ENCODE measurements around the gene C22orf23.
A peak's percentile ranks its signal among the peaks of the same experiment; 100 is the strongest.

The C22orf23 gene

DNA sequence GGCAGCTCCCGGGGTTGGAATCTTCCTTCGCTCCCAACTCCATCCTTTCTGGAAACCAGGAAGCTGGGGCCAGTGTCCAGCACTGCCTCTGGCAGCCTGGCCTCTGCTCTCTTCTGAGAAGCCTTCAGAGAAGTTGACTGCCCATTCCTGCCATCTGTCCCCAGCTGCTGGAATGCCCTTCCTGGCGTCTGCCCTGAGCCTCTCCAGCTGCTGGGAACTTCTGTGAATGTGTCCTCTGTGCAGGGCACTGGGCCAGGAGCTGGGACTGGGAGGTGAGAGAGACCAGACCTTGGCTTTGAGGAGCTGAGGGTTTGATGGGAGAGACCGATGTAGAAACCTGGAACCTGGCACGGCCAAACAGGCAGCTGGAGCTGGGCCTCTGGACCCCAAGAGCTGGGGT is 36.9 kb upstream of the C22orf23 start:
- no peaks in the 10 kb centered on the region for H3K27me3 ChIP-seq (ENCODE audit: low read depth, low read length)
- H3K9me3 ChIP-seq (ENCODE audit: control insufficient read depth in 1 of 2, low read length in 2 of 2): no peaks in the 10 kb centered on the region
- H3K4me3 ChIP-seq (ENCODE audit: low read depth in 1 of 2, low read length in 2 of 2): no peak overlapping the region
- peaks cover 0 to 6% of the 10 kb centered on the region in 2 donors for H3K36me3 ChIP-seq (ENCODE audit: control insufficient read depth in 1 of 2, insufficient read depth in 2 of 2, low read length in 2 of 2)
- no peak overlapping the region for H3K27ac ChIP-seq (ENCODE audit: low read length)
- no peaks in the 10 kb centered on the region for H3K4me1 ChIP-seq (ENCODE audit: control insufficient read depth in 1 of 2, insufficient read depth in 2 of 2, low read length in 2 of 2)

DNA sequence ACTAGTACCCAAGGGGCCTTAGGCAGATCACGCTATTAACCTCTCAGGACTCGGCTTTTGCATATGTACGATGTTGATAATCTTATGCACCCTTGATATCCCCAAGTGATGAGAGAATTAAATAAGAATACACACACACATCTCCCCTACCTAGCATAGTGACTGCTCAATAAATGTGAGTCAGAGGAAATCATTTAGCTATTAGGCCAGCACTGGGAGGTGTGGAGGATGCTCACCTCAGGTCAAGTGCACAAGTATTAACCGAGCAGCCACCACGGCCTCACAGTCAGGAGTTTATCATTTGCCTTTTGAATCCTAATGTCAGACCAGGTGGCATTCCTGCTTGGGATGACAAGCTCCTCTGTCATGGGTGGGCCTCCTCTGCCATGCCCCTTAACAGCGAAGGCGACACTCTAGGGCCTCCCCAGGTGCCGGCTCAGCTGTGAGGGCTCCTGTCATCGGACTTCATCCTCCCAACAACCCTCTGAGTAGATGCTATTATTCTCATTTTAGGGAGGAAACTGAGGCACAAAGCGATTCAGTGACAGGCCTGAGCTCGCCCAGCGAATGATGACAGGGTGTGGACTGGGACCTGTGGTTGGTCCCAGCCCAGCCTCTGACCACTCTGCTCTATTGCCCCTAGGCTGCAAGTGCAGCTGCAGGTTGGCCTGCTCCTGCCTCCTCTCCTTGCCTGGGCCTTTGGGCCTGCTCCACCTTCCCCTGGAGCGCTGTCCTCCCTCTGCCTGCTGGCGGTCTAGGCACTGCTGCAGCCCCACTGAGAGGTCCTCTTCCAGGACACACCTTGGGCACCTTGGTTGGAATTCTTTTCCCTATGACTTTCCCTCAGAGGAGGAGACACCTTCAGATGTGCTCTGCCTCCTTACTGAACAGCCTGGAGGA is 36.0 kb upstream of the C22orf23 start:
- Histone ChIP-seq H3K27me3 (ENCODE audit: low read depth, low read length) (no peaks in the 10 kb centered on the region), H3K4me3 (ENCODE audit: low read depth in 1 of 2, low read length in 2 of 2) (no peak overlapping the region), H3K36me3 (ENCODE audit: control insufficient read depth in 1 of 2, insufficient read depth in 2 of 2, low read length in 2 of 2) (peaks cover 0 to 6% of the 10 kb centered on the region in 2 donors), H3K27ac (ENCODE audit: low read length) (no peak overlapping the region), H3K4me1 (ENCODE audit: control insufficient read depth in 1 of 2, insufficient read depth in 2 of 2, low read length in 2 of 2) (no peaks in the 10 kb centered on the region), H3K9me3 (ENCODE audit: control insufficient read depth in 1 of 2, low read length in 2 of 2) (no peaks in the 10 kb centered on the region)

DNA sequence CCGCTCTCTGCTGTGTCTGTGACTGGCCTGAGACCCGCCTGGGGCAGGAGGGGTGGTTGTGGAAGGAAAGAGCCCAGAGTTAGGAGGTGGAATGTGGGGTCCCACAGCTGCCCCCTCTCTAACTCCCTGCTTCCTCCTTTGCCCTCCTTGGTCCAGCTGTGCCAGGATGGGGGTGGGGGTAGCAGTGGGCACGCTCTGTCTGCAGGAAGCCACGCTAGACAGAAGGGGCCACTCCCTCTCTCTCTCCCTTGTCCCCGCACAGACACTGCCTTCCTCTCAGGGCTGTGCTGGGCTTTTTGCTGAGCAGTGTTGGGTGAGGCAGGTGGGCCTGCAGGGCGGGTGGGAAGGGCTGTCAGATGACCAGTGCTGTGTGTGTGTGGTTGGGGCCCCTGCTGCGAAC is 33.0 kb upstream of the C22orf23 start:
- H3K27me3 ChIP-seq (ENCODE audit: low read depth, low read length): no peaks in the 10 kb centered on the region
- no peaks in the 10 kb centered on the region for H3K9me3 ChIP-seq (ENCODE audit: control insufficient read depth in 1 of 2, low read length in 2 of 2)
- peaks cover 0 to 6% of the 10 kb centered on the region in 2 donors for H3K36me3 ChIP-seq (ENCODE audit: control insufficient read depth in 1 of 2, insufficient read depth in 2 of 2, low read length in 2 of 2)
- no peaks in the 10 kb centered on the region for H3K4me1 ChIP-seq (ENCODE audit: control insufficient read depth in 1 of 2, insufficient read depth in 2 of 2, low read length in 2 of 2)
- H3K4me3 ChIP-seq (ENCODE audit: low read depth in 1 of 2, low read length in 2 of 2): no peak overlapping the region
- H3K27ac ChIP-seq (ENCODE audit: low read length): no peak overlapping the region

DNA sequence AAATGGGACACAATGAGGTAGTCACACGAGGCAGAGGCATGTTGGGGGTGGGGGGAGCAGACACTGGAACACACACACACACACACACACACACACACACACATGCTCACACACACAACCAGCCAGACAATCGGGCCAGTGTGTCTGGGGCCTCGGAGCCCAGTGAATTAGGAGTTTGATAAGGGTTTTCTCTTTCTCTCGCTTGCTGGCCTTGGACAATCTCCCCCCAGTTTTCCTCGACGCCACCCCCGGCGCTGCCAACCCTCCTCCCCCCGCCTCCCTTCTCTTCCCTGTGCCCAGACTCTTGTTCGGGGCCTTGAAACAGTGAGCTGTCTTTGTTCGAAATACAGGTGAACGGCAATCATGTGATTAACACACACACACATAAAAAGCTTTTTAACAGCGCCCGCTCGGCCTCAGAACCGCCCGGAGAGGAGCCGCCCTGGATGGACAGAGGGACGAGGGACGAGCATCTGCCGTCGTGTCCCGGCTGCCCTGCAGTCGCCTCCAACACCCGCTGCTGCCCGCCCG is 32.4 kb upstream of the C22orf23 start:
- no peak overlapping the region for H3K27ac ChIP-seq (ENCODE audit: low read length)

DNA sequence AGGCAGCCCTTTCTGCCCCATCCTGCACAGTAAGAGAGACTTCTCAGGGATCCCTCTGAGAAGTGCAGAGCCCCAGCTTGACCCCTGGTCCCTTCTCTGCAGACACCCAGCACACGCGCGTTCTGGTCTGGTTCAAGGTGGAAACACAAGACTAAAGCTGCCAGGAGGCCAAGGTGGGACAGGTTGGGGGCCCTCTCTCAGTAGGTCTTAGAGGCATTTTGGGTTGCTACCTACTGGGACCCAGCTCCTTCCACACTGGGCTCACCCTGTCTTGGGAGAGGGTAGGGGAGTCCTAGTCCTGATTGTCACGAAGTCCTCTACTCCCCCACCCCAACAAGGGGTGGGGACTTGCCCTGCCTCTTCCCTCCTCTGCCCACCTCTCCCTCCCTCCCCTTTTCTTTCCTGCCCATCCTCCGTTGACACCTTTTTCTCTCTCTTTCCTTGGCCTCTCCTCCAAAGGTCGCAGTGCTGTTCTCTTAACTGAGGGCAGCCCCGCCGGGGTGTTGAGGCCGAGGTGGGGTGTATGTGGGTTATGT is 31.7 kb upstream of the C22orf23 start:
- Histone ChIP-seq H3K9me3 (ENCODE audit: control insufficient read depth in 1 of 2, low read length in 2 of 2) (no peaks in the 10 kb centered on the region), H3K4me3 (ENCODE audit: low read depth in 1 of 2, low read length in 2 of 2) (no peak overlapping the region), H3K27me3 (ENCODE audit: low read depth, low read length) (no peaks in the 10 kb centered on the region), H3K36me3 (ENCODE audit: control insufficient read depth in 1 of 2, insufficient read depth in 2 of 2, low read length in 2 of 2) (peaks cover 0 to 6% of the 10 kb centered on the region in 2 donors), H3K27ac (ENCODE audit: low read length) (no peak overlapping the region), H3K4me1 (ENCODE audit: control insufficient read depth in 1 of 2, insufficient read depth in 2 of 2, low read length in 2 of 2) (no peaks in the 10 kb centered on the region)

More for the DNA sequence above, 32.4 kb upstream of the C22orf23 start:
- Histone ChIP-seq H3K4me1 (ENCODE audit: control insufficient read depth in 1 of 2, insufficient read depth in 2 of 2, low read length in 2 of 2) (no peaks in the 10 kb centered on the region), H3K27me3 (ENCODE audit: low read depth, low read length) (no peaks in the 10 kb centered on the region), H3K4me3 (ENCODE audit: low read depth in 1 of 2, low read length in 2 of 2) (no peak overlapping the region), H3K36me3 (ENCODE audit: control insufficient read depth in 1 of 2, insufficient read depth in 2 of 2, low read length in 2 of 2) (peaks cover 0 to 6% of the 10 kb centered on the region in 2 donors), H3K9me3 (ENCODE audit: control insufficient read depth in 1 of 2, low read length in 2 of 2) (no peaks in the 10 kb centered on the region)

DNA sequence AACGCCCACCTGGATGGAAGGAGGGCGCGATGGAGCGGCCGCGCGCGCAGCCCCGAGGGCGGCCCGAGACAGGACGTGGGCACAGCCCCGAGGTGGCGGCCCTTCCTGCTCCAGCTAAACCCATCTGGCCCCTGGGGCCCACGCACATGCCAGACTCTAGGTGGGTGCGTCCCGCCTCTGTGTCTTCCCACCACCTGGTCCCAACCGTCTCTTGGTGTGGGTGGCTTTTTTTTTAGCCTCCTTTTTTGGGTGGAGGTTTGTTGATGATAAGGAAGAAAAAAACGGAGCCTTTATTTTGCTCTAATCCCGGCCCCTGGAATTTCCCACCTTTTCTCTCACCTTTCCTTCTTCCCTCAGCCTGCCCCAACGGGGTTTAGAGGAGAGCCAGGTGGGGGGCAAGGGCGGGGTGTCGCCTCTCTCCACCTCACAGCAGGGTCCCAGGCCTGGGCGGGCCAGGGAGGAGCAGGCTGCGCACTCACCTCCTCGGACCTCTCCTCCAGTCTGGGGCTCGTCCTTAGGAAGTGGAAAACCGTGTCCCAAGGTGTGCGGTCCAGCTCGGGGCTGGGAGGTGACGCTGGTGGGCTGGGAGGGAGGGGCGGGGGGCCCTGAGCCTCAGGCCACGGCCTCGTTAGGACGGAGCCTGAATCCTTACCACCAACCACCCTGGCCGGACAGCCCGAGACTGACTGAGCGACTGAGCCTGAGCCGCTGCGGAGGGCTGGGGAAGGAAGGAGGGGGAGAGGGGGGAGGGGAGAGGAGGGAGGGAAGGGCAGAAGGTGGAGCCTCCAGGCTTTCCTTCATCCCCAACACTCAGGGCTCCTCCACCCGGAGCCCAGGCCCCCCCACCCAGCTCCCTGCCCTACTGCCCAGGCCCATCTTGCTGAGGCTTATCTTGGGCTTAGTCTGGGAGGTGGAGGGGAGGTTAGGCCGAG is 30.7 kb upstream of the C22orf23 start, which contains the start of gene SOX10:
SOX10 (minus strand) TSS at position 696 of the 932 bp plus-strand sequence. CDS start 771 bp downstream, outside the sequence.
- no peak within 1 kb of the TSS for H3K27ac ChIP-seq (ENCODE audit: low read length)
- no peaks in the 10 kb centered on the region for H3K9me3 ChIP-seq (ENCODE audit: control insufficient read depth in 1 of 2, low read length in 2 of 2)
- H3K4me3 ChIP-seq (ENCODE audit: low read depth in 1 of 2, low read length in 2 of 2): peak within 1 kb of the TSS in 1 of 2 donors; percentile 34
- no peaks in the 10 kb centered on the region for H3K4me1 ChIP-seq (ENCODE audit: control insufficient read depth in 1 of 2, insufficient read depth in 2 of 2, low read length in 2 of 2)
- H3K36me3 ChIP-seq (ENCODE audit: control insufficient read depth in 1 of 2, insufficient read depth in 2 of 2, low read length in 2 of 2): peaks cover 0 to 6% of the 10 kb centered on the region in 2 donors
- no peaks in the 10 kb centered on the region for H3K27me3 ChIP-seq (ENCODE audit: low read depth, low read length)

DNA sequence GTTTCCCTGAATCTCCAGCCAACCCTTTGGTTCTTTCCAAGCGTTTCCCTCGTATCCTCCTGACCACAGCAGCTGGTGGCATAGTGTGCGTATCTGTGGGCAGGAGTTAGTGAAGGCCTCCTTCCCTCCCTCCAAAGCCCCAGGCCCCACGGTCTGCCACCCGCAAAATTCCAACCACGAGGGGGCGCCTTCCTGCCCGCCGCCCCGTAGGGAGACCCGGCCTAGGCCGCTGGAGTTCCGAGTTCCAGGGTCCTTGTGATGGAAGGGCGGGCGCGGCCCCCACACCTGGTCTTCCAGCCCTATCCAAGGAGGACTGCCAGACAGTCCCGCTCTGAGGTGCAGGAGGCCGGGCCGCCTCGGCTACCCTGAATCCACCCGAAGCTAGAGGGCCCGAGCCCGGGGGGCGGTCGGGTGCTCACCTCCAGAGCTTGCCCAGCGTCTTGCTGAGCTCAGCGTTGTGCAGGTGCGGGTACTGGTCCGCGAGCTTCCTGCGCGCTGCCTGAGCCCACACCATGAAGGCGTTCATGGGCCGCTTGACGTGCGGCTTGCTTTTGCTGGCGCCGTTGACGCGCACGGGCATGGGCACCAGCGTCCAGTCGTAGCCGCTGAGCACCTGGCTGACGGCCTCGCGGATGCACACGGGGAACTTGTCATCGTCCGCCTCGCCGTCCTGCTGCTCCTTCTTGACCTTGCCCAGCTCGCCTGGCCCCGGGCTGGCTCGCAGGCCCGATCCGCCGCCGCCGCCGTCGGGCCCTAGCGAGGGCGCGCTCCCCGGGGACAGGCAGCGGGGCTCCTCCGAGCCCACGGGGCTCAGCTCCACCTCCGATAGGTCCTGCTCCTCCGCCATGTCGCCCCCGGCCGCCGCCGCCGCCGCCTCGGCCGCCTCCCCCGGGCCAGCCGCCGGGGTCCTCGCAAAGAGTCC is 29.8 kb upstream of the C22orf23 start:
- H3K4me3 ChIP-seq (ENCODE audit: low read depth in 1 of 2, low read length in 2 of 2): peak overlapping the region in 1 of 2 donors; percentile 34
- no peaks in the 10 kb centered on the region for H3K4me1 ChIP-seq (ENCODE audit: control insufficient read depth in 1 of 2, insufficient read depth in 2 of 2, low read length in 2 of 2)
- H3K36me3 ChIP-seq (ENCODE audit: control insufficient read depth in 1 of 2, insufficient read depth in 2 of 2, low read length in 2 of 2): peaks cover 0 to 7% of the 10 kb centered on the region in 2 donors
- peak overlapping the region; percentile 16 for H3K27ac ChIP-seq (ENCODE audit: low read length)
- no peaks in the 10 kb centered on the region for H3K9me3 ChIP-seq (ENCODE audit: control insufficient read depth in 1 of 2, low read length in 2 of 2)
- H3K27me3 ChIP-seq (ENCODE audit: low read depth, low read length): no peaks in the 10 kb centered on the region

DNA sequence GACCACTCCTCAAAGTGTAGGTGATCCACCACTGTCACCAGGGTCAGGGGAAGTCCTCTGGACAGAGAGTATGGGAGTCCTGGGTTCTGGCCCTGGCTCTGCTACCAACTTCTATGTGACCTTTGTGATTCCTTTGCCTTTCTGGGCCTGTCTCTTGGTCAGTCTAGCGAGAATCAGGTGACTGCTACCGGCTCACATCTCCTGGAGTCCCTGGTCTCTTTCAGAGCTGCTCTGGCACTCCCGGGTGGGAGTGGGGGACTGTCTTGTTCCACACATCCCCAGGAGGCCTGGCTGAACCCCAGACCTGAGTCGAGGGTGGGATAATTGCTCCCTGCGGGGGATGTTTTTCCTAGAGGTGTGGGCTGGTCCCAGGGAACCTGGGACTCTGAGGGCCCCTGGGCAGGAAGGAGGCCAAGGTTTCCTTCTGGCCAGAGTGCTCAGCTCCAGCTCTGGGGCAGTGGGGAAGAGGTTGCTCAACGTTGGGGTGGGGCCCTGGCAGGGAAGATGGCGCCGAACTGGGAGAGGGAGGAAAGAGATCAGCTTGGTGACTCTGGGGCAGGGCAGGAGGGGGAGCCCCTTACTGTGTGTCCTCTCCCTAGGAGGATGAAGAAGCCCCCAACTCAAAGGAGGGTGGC is 28.9 kb upstream of the C22orf23 start:
- Histone ChIP-seq H3K4me1 (ENCODE audit: control insufficient read depth in 1 of 2, insufficient read depth in 2 of 2, low read length in 2 of 2) (no peaks in the 10 kb centered on the region), H3K27ac (ENCODE audit: low read length) (peak overlapping the region; percentile 16), H3K4me3 (ENCODE audit: low read depth in 1 of 2, low read length in 2 of 2) (peak overlapping the region in 1 of 2 donors; percentile 34), H3K27me3 (ENCODE audit: low read depth, low read length) (no peaks in the 10 kb centered on the region), H3K9me3 (ENCODE audit: control insufficient read depth in 1 of 2, low read length in 2 of 2) (no peaks in the 10 kb centered on the region), H3K36me3 (ENCODE audit: control insufficient read depth in 1 of 2, insufficient read depth in 2 of 2, low read length in 2 of 2) (peaks cover 0 to 14% of the 10 kb centered on the region in 2 donors)

DNA sequence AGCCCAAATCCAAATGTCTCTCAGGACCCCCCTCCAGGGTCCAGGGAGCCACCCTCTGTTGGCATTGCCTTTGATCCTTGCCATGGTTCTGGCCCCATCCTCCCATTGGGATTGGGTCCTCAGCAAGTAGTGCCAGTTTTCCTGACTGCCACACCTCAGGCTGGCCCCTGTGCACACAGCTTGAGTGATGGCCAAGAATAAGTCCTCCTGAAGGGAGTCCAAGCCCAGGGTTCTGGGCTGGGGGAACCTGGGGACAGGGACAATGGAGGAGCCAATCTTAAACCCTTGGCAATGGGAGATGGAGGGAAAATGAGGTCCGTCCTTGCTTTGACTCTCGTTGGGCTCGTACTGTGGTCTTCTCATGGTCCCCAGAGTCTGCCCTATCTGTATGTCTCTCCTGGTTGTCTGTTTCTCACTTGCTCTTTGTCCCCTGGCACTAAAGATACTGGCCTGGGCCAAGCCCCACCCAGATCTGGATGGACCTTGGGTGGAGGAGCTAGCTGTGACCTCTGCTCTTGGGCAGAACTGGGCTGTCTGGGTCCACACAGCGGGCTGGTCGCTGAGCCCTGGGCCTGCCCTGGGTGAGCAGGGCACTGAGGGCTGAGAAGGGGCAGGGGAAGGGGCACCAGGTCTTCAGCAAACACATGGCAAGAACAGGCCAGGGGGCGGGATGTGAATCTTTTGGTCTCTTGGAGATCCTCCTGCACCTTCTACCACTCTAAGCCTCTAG is 28.0 kb upstream of the C22orf23 start:
- no peaks in the 10 kb centered on the region for H3K27me3 ChIP-seq (ENCODE audit: low read depth, low read length)
- H3K4me3 ChIP-seq (ENCODE audit: low read depth in 1 of 2, low read length in 2 of 2): peak overlapping the region in 1 of 2 donors; percentile 34

More for the DNA sequence above, 28.0 kb upstream of the C22orf23 start:
- Histone ChIP-seq H3K36me3 (ENCODE audit: control insufficient read depth in 1 of 2, insufficient read depth in 2 of 2, low read length in 2 of 2) (peaks cover 0 to 19% of the 10 kb centered on the region in 2 donors), H3K27ac (ENCODE audit: low read length) (peak overlapping the region; percentile 8), H3K4me1 (ENCODE audit: control insufficient read depth in 1 of 2, insufficient read depth in 2 of 2, low read length in 2 of 2) (no peaks in the 10 kb centered on the region), H3K9me3 (ENCODE audit: control insufficient read depth in 1 of 2, low read length in 2 of 2) (no peaks in the 10 kb centered on the region)
